Astrocyte (in vitro differentiated cells and primary cell): ENCODE measurements around the gene COL28A1.
"Not testable (repeated sequence)": the region's sequence is repeated elsewhere in the genome, so short reads cannot be mapped to it uniquely, and the experiment has no call there.

Experiments
- EZH2 ChIP-seq: IDR thresholded peaks from 2 replicates; pipeline ENCODE4 v1.6.1; 2012; ENCODE audit warnings: mild to moderate bottlenecking, low read length, inconsistent platforms; ENCODE audit not compliant: insufficient read depth
- TF ChIP-seq, protein P1 (sequence below): IDR thresholded peaks from 2 replicates; pipeline ENCODE4 v1.5.1; 2011; ENCODE audit warnings: low read depth, mild to moderate bottlenecking, inconsistent platforms, low read length, moderate library complexity; ENCODE audit not compliant: insufficient read depth

DNA sequence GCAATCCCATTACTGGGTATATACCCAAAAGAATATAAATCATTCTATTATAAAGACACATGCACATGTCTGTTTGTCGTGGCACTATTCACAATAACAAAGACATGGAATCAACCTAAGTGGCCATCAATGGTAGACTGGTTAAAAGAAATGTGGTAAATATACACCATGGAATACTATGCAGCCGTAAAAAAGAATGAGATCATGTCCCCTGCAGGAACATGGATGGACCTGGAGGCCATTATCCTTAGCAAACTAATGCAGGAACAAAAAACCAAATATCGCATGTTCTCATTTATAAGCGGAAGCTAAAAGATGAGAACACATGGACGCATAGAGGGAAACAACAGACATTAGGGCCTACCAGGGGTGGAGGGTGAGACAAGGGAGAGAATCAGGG lies 25.9 kb upstream of the COL28A1 start:
- TF ChIP-seq, protein P1, sequence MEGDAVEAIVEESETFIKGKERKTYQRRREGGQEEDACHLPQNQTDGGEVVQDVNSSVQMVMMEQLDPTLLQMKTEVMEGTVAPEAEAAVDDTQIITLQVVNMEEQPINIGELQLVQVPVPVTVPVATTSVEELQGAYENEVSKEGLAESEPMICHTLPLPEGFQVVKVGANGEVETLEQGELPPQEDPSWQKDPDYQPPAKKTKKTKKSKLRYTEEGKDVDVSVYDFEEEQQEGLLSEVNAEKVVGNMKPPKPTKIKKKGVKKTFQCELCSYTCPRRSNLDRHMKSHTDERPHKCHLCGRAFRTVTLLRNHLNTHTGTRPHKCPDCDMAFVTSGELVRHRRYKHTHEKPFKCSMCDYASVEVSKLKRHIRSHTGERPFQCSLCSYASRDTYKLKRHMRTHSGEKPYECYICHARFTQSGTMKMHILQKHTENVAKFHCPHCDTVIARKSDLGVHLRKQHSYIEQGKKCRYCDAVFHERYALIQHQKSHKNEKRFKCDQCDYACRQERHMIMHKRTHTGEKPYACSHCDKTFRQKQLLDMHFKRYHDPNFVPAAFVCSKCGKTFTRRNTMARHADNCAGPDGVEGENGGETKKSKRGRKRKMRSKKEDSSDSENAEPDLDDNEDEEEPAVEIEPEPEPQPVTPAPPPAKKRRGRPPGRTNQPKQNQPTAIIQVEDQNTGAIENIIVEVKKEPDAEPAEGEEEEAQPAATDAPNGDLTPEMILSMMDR, result not testable (repeated sequence)
- not testable (repeated sequence) for TF ChIP-seq EZH2
